ENCODE data around the gene SLC1A5. TPM values are rescaled to one million over a fixed set of nuclear protein-coding genes. Genes with fewer than 3 reads are reported as not detected.

Gene SLC1A5
- total and polyA plus RNA-seq, 4 donors: 38.2 to 216 (median 106) TPM

GRCh38 chr19:46732172-46732938 is 56.0 kb downstream of the SLC1A5 start:
- no peak overlapping the region for H3K9ac ChIP-seq (ENCODE audit: insufficient read depth in 1 of 2, low read length in 2 of 2)
- no peaks in the 10 kb centered on the region for H3K9me3 ChIP-seq (ENCODE audit: control insufficient read depth in 4 of 4, insufficient read depth in 3 of 4, low read length in 3 of 4)
- peaks cover 10 to 60% (median 46%) of the 10 kb centered on the region in 4 donors for H3K36me3 ChIP-seq (ENCODE audit: control insufficient read depth in 4 of 4, insufficient read depth in 4 of 4, low read length in 4 of 4)
- ATAC-seq (ENCODE audit: insufficient read depth, low FRiP score): no peak
- WGBS, 2 donors: 85% methylated on average over 28 of the region's 28 CpGs
- no peaks in the 10 kb centered on the region for H3K27me3 ChIP-seq (ENCODE audit: control insufficient read depth in 3 of 3, insufficient read depth in 3 of 3, low read length in 2 of 3)
- TF ChIP-seq CTCF (IDR thresholded peaks at IDR 0.05; ENCODE audit: control extremely low read depth, extremely low read depth): no peak
- H3K4me1 ChIP-seq (ENCODE audit: control insufficient read depth in 5 of 5, insufficient read depth in 5 of 5, low read length in 5 of 5): peaks cover 2 to 15% (median 7%) of the 10 kb centered on the region in 5 donors
- H3K4me3 ChIP-seq: no peak overlapping the region
- H3K27ac ChIP-seq (ENCODE audit: low read depth in 1 of 2, low read length in 1 of 2): peak overlapping the region in 1 of 2 donors; percentile 26
- no peak for DNase-seq

DNA sequence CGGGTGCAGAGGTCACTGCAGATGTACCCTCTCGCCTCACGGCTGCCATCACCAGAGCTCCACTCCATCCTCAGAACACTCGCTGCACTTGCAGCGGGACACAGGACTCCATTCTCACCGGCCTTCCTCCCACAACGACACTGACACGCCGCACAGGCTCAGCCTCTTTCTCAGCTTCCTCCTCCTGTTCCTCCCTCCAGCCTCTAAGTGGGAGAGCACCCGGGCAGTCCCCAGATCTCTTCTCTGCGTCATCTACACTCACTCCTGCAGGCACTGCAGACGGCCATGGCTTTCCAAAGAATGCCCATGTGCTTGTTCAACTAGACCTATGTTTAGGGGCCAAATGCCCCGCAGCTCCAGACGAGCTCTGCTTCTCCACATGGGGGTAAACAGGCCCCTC is 56.8 kb downstream of the SLC1A5 start:
- Histone ChIP-seq H3K4me3 (no peak overlapping the region), H3K36me3 (ENCODE audit: control insufficient read depth in 4 of 4, insufficient read depth in 4 of 4, low read length in 4 of 4) (peaks cover 10 to 66% (median 48%) of the 10 kb centered on the region in 4 donors), H3K27me3 (ENCODE audit: control insufficient read depth in 3 of 3, insufficient read depth in 3 of 3, low read length in 2 of 3) (no peaks in the 10 kb centered on the region), H3K9me3 (ENCODE audit: control insufficient read depth in 4 of 4, insufficient read depth in 3 of 4, low read length in 3 of 4) (no peaks in the 10 kb centered on the region), H3K27ac (ENCODE audit: low read depth in 1 of 2, low read length in 1 of 2) (peak overlapping the region in 1 of 2 donors; percentile 26), H3K4me1 (ENCODE audit: control insufficient read depth in 5 of 5, insufficient read depth in 5 of 5, low read length in 5 of 5) (peaks cover 0 to 8% (median 2%) of the 10 kb centered on the region in 5 donors), H3K9ac (ENCODE audit: insufficient read depth in 1 of 2, low read length in 2 of 2) (no peak overlapping the region)
- 46 to 74% methylated on average over 14 of the region's 14 CpGs for WGBS, 2 donors
- no peak for TF ChIP-seq CTCF (IDR thresholded peaks at IDR 0.05; ENCODE audit: control extremely low read depth, extremely low read depth)
- ATAC-seq (ENCODE audit: insufficient read depth, low FRiP score): no peak
- DNase-seq: no peak

- Histone ChIP-seq H3K9ac (ENCODE audit: insufficient read depth in 1 of 2, low read length in 2 of 2) (no peak overlapping the region), H3K4me3 (no peak overlapping the region), H3K9me3 (ENCODE audit: control insufficient read depth in 4 of 4, insufficient read depth in 3 of 4, low read length in 3 of 4) (no peaks in the 10 kb centered on the region), H3K27ac (ENCODE audit: low read depth in 1 of 2, low read length in 1 of 2) (peak overlapping the region in 1 of 2 donors; percentile 26), H3K4me1 (ENCODE audit: control insufficient read depth in 5 of 5, insufficient read depth in 5 of 5, low read length in 5 of 5) (peaks cover 0 to 6% (median 0%) of the 10 kb centered on the region in 5 donors), H3K36me3 (ENCODE audit: control insufficient read depth in 4 of 4, insufficient read depth in 4 of 4, low read length in 4 of 4) (peaks cover 10 to 71% (median 51%) of the 10 kb centered on the region in 4 donors), H3K27me3 (ENCODE audit: control insufficient read depth in 3 of 3, insufficient read depth in 3 of 3, low read length in 2 of 3) (no peaks in the 10 kb centered on the region)
- no peak for TF ChIP-seq CTCF (IDR thresholded peaks at IDR 0.05; ENCODE audit: control extremely low read depth, extremely low read depth)
- DNase-seq (no peak), ATAC-seq (ENCODE audit: insufficient read depth, low FRiP score) (peak; percentile 35)
- 34 to 61% methylated on average over 14 of the region's 14 CpGs for WGBS, 2 donors
These were observed 57.3 kb downstream of the SLC1A5 start for GRCh38 chr19:46731007-46731501.
